Sigmoid colon (tissue), 4 donors: Measurements from ENCODE around the gene R3HCC1L.

ENCODE experiments used
- EP300 ChIP-seq, 4 donors: sonication (generic); formaldehyde crosslinking; IDR thresholded peaks; one replicate each; pipeline ENCODE4 v1.6.1; 2017; ENCODE audit warnings: antibody characterized with exemption in 4 of 4
- POLR2A ChIP-seq, 2 donors: fragments of 450-650 bp; IDR thresholded peaks; one replicate each; pipeline ENCODE4 v1.6.1; 2016; ENCODE audit warnings: antibody characterized with exemption in 2 of 2, mild to moderate bottlenecking in 2 of 2, moderate library complexity in 2 of 2
- POLR2AphosphoS5 ChIP-seq, 4 donors: sonication (generic); formaldehyde crosslinking; IDR thresholded peaks; one replicate each; pipeline ENCODE4 v1.6.1; 2017; ENCODE audit warnings: antibody characterized with exemption in 4 of 4
- TF ChIP-seq, protein P1 (sequence below), 4 experiments: fragments of 450-650 bp in 3 of 4; fragments of 200-600 bp in 1 of 4; IDR thresholded peaks; one replicate each; pipeline ENCODE4 v1.5.1; 2016 to 2019; ENCODE audit warnings: antibody characterized with exemption in 4 of 4, mild to moderate bottlenecking in 3 of 4, moderate library complexity in 2 of 4

DNA sequence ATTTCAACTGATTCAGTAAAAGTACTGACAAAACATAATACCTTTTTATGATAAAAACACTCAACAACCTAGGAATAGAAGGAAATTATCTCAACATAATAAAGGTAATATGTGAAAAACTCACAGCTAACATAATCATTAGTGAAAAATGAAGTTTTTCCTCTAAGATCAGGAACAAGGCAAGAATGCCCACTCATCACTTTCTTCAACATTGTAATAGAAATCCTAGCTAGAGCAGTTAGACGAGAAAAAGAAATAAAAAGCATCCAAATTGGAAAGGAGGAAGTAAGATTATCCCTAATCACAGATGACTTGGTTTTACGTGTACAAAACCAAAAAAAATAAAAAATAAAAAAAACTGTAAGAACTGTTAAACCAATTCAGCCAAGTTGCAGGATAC, 58.6 kb downstream of the R3HCC1L start:
- TF ChIP-seq, protein P1, sequence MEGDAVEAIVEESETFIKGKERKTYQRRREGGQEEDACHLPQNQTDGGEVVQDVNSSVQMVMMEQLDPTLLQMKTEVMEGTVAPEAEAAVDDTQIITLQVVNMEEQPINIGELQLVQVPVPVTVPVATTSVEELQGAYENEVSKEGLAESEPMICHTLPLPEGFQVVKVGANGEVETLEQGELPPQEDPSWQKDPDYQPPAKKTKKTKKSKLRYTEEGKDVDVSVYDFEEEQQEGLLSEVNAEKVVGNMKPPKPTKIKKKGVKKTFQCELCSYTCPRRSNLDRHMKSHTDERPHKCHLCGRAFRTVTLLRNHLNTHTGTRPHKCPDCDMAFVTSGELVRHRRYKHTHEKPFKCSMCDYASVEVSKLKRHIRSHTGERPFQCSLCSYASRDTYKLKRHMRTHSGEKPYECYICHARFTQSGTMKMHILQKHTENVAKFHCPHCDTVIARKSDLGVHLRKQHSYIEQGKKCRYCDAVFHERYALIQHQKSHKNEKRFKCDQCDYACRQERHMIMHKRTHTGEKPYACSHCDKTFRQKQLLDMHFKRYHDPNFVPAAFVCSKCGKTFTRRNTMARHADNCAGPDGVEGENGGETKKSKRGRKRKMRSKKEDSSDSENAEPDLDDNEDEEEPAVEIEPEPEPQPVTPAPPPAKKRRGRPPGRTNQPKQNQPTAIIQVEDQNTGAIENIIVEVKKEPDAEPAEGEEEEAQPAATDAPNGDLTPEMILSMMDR (IDR thresholded peaks at IDR 0.05), result no peak
- TF ChIP-seq POLR2AphosphoS5 (IDR thresholded peaks at IDR 0.05) (no peak), POLR2A (IDR thresholded peaks at IDR 0.05) (no peak), EP300 (IDR thresholded peaks at IDR 0.05) (no peak)
